ENCODE measurements around the gene STX18.

- no peak for TF ChIP-seq POLR2AphosphoS5 (IDR thresholded peaks at IDR 0.05; ENCODE audit: low read depth)
- TF ChIP-seq EZH2phosphoT487 (IDR thresholded peaks at IDR 0.05; ENCODE audit: unreplicated experiment), result no peak
- TF ChIP-seq CTCF (conservative IDR thresholded peaks at IDR 0.05; ENCODE audit: low read depth in 2 of 2), result peak; percentile 88 to 95
- TF ChIP-seq CREB1 (CRISPR knock-in tag; IDR thresholded peaks at IDR 0.05; ENCODE audit: low read depth), result no peak
- no peak for TF ChIP-seq EZH2 (IDR thresholded peaks at IDR 0.05; ENCODE audit: low read depth, unreplicated experiment)
- no peak for TF ChIP-seq ZNF462 (CRISPR knock-in tag; IDR thresholded peaks at IDR 0.05)
- TF ChIP-seq ZNF331 (CRISPR knock-in tag; IDR thresholded peaks at IDR 0.05; ENCODE audit: low read depth), result no peak
- no peak for TF ChIP-seq JUNB (IDR thresholded peaks at IDR 0.05; ENCODE audit: unreplicated experiment)
- TF ChIP-seq NANOG (IDR thresholded peaks at IDR 0.05; ENCODE audit: borderline replicate concordance), result no peak
- TF ChIP-seq, protein P1, sequence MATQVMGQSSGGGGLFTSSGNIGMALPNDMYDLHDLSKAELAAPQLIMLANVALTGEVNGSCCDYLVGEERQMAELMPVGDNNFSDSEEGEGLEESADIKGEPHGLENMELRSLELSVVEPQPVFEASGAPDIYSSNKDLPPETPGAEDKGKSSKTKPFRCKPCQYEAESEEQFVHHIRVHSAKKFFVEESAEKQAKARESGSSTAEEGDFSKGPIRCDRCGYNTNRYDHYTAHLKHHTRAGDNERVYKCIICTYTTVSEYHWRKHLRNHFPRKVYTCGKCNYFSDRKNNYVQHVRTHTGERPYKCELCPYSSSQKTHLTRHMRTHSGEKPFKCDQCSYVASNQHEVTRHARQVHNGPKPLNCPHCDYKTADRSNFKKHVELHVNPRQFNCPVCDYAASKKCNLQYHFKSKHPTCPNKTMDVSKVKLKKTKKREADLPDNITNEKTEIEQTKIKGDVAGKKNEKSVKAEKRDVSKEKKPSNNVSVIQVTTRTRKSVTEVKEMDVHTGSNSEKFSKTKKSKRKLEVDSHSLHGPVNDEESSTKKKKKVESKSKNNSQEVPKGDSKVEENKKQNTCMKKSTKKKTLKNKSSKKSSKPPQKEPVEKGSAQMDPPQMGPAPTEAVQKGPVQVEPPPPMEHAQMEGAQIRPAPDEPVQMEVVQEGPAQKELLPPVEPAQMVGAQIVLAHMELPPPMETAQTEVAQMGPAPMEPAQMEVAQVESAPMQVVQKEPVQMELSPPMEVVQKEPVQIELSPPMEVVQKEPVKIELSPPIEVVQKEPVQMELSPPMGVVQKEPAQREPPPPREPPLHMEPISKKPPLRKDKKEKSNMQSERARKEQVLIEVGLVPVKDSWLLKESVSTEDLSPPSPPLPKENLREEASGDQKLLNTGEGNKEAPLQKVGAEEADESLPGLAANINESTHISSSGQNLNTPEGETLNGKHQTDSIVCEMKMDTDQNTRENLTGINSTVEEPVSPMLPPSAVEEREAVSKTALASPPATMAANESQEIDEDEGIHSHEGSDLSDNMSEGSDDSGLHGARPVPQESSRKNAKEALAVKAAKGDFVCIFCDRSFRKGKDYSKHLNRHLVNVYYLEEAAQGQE (IDR thresholded peaks at IDR 0.05; ENCODE audit: unreplicated experiment), result no peak
Observed at GRCh38 chr4:4384837-4385236, 157.0 kb downstream of the STX18 start.
